HG03175 (cell line): ENCODE measurements around the gene TYW1B.
A peak's percentile ranks its signal among the peaks of the same experiment; 100 is the strongest.
"Not testable (repeated sequence)": the region's sequence is repeated elsewhere in the genome, so short reads cannot be mapped to it uniquely, and the experiment has no call there.

Experiments used
- ATAC-seq: cut with Tn5 transposase; IDR thresholded peaks from one replicate; pipeline ENCODE4 v1.9.1; 2021; ENCODE audit warnings: mild to moderate bottlenecking, moderate library complexity; ENCODE audit not compliant: unreplicated experiment

TYW1B gene

DNA sequence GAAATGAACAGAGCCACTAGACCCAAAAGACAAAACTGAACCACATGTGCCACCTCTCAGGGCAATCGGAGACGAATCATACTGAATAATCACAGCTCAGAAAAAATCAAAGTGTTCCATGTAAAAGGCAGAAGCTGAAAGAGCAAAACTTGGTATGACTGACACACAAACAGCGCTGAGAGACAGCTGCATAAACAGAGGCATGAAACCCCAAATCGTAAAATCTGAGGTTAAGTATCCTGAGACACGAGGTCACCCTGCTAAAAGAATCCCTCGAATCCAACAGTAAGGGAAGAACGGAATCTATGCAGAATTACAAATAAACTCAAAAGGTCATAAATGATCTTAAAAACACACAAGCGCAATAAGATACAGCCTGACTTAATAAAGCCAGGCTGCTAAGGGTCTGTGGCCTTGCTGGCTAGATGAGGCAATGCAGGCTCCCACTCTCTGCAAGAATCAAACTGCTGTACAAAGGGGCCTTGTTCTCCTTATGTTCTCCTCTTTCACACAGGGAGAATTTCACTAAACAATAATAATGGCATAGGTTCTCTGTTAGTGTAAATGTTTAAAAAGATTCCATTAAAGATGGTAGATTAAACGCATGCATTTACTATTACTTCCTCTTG, 247.7 kb downstream of the TYW1B start:
- ATAC-seq = not testable (repeated sequence)

DNA sequence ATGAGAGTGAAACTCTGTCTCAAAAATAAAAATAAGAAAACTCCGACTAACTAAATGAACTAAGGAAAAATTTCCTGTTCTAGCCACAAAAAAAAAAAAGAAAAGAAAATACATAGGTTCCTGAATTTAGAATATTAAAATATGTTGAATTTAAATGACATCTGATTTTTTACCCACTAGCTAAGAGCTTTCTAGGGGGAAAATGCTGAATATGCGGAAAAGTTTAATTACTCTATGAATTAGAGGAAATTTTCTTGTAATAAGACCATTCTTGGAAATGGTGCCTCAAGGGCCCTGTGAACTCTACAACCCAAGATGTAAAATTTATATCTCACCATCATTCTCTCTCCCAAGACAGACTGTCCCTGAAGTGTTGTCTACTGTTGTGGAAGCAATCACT, 250.9 kb downstream of the TYW1B start:
- no peak for ATAC-seq

DNA sequence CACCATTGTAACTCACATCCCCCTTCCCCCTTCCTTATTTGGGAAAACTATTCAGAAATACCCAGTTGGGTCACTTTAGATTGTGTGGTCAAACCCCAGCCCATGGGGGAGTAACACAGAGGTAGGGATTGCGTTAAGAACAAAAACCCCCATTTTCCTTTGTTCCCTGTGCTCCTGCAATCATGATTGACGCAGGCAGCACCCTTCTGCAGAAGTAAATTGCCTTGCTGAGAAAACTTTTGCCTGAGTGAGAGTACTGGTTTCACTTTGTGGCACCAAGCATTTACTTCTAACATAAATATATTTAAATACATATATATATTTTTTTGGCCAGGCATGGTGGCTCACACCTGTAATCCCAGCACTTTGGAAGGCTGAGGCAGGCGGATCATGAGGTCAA, 266.0 kb downstream of the TYW1B start:
- not testable (repeated sequence) for ATAC-seq

DNA sequence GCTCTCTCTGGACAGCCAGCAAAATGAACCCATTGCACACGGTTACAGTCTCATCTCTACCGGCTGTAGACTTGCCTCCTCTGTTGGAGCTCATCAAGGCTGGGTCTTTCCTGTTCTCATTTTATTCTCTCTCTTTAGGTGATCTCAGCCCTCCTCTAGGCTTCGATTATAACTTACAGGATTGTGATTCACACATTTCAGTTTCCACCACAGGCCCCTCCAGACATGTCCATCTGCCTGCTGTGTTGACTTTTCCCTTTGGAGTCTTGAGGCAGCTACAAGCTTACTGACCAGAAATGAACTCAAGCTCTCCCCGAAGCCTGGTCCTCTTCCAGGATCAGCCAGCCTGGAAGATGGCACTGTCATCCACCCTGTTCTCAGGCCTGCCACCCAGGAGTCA, 268.5 kb downstream of the TYW1B start:
- not testable (repeated sequence) for ATAC-seq

DNA sequence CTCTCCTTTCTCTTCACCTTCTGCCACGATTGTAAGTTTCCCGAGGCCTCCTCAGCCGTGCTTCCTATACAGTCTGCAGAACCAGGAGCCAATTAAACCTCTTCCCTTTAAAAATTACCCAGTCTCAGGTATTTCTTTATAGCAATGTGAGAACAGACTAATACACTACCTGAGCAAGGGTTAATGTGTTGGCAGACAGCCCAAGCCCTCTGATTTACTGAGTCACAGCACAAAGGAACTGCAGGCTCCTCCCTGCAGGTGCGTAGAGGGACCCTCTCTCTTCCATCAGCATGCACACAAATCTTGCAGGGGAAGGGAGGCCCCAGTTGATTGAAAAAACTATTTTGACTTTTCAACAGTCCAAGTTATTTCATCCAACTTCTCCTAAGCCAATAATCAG, 271.3 kb downstream of the TYW1B start:
- ATAC-seq = not testable (repeated sequence)

DNA sequence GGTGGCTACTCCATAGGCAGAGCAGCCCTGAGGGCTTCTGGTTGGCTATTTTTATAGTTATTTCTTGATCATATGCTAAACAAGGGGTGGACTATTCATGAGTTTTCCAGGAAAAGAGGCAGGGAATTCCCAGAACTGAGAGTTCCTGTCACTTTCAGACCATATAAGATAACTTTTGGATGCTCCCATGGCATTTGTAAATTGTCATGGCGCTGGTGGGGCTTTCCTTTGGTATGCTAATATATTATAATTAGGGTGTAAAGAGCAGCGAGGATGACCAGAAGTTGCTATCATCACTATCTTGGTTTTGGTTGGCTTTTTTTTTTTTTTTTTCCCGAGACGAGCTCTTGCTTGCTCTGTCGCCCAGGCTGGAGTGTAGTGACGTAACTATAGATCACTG, 272.8 kb downstream of the TYW1B start:
- not testable (repeated sequence) for ATAC-seq

DNA sequence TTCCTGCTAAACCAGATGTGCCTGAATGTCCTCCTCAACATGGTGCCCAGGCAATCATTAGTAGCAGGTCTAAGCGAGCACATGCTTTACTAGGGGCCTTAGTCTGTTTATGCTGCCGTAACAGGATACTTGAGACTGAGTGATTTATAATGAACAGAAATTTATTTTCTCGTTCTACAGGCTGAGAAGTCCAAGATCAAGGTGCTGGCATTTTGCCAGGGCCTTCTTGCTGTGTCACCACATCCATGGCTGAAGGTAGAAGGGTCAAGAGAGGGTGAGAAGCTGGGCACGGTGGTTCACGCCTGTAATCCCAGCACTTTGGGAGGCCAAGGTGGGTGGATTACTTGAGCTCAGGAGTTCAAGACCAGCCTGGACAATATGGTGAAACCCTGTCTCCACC, 273.6 kb downstream of the TYW1B start:
- not testable (repeated sequence) for ATAC-seq

DNA sequence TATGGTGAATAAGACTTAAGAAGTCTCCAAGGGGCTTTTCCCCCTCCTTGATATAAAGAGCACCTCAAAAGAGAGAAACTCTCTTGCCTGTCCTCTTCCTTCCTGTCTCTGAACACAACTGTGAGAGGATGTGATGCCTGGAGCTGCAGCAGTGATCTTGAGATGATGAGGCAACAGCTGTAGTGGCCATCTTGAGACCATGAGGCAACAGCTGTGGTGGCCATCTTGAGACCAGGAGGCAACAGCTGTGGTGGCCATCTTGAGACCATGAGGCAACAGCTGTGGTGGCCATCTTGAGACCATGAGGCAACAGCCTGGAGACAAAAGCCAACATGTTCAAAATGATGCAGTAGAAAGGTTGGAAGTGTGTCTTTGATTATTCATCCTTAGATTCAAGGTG, 277.5 kb downstream of the TYW1B start:
- ATAC-seq = not testable (repeated sequence)

DNA sequence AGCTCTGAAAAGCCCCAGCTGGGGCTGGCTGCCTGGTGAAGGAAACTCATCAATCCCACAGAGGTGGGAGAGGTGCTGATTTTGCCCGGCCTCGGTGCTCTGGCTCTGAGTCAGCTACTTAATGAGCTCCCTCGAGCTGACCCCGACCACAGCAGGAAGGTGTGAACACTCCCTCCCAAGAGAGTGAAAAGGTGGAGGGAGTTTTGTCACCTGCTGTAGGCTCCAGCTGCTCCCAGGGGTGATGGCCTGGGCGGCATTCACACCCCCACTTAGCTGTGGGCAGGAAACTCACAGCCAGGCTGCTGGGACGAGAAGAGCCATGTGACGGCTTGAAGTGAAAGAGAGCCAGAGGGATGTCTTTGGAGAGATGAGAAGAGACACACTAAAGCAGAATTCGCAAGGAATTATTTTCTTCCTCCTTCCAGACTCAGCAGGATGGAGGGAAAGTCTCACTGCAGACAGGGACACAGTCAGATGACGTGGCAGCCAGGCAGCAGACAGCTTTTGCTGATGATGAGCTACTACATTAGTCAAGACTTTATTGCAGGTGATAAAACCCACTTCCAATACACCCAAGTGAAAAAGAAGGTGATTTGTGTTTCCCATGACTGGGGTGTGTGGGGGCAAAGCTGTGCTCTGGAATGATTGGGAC, 281.3 kb downstream of the TYW1B start:
- ATAC-seq = peak; percentile 79

DNA sequence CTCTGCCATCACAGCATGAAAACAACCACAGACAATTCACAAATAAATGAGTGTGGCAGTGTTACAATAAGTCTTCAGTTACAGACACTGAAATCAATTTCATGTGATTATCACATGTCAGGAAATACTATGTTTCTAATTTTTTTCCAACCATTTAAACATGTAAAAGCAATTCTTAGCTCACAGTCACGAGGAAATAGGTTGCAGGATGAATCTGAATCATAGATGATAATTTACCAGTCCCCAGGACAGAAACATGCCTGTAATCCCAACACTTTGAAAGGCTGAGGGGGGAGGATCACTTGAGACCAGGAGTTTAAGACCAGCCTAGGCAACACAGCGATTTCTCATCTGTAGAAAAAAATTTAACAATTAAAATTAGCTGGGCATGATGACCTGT, 283.5 kb downstream of the TYW1B start:
- not testable (repeated sequence) for ATAC-seq

DNA sequence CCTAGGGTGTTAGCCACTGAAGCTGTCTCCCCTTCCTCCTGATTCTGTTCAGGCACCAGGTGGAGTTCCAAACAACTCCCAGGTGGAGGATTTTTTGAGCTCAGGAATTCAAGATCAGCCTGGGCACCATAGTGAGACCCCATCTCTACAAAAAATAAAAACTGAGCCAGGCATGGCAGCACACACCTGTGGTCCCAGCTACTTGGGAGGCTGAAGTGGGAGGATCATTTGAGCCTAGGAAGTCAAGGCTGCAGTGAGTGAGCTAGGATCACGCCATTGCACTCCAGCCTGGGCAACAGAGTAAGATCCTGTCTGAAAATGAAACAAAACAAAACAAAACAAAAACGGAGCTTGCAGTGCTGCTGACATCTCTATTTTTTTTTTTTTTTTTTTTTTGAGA, 287.1 kb downstream of the TYW1B start:
- no peak for ATAC-seq

DNA sequence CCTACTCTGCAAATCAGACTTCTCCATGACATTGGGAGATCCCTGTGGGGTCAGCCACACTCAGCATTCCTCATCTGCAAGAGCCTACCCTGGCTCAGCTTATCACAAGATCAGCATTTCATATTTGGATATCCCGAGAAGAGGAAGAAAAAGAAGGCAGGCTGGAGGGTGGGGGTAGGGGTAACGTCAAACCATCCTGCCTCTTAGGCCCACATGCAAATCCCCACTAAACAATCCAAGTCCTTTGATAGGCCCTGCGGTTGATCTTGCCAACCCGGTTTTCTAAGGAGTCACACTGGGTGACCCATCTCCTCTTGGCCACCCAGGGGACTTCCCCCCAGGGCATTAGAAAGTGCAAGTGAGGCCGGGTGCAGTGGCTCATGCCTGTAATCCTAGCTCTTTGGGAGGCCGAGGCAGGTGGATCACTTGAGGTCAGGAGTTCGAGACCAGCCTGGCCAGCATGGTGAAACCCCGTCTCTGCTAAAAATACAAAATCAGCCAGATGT, 287.8 kb downstream of the TYW1B start:
- no peak for ATAC-seq

DNA sequence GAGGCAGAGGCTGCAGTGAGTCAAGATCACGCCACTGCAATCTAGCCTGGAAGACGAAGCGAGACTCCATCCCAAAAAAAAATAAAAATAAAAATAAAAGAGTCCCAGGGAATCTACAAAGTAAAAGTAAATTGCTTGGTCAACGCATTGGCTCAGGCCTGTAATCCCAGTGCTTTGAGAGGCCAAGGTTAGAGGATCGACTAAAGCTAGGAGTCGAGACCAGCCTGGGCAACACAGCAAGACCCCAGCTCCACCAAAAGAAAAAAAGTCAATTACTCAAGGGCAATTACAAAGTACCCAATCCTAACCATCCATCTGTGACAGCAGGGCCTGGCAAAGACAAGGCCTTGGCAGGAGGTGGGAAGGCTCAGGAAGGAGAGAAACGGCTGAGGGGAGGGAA, 288.3 kb downstream of the TYW1B start:
- ATAC-seq = no peak

DNA sequence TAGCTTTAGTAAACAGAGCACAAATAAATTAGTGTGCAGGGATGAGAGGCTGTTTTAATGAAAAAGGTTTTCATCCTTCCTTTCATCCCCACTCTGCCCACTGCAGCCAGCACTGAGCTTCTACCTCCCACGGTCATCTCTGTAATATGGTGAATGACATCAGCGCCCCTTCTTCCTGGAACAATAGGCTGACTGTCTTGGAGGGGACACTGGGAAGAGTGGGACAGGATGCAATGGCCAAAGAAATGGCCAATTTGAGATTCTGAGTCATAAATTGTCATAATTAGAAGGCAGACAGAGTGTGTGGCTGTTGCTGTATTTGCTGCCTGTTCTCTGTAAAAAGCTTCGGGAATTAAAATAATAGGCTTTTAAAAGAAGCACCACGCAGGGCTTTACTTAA, 289.1 kb downstream of the TYW1B start:
- ATAC-seq = no peak

DNA sequence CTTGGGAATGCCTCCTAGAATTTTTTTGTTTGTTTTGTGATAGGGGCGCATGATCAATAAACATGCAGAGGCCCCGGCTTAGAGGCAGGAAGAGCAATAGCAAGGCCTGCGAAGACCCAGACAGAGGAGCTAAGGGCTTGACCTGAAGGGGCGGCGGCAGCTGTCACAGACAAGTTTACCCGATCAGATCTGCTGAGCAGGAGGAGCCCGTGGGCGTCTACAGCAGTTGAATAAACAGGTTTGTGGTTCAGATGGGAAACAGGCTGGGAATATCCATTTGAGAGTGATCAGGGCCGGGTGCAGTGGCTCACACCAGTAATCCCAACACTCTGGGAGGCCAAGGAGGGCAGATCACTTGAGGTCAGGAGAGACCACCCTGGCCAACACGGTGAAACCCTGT, 289.9 kb downstream of the TYW1B start:
- ATAC-seq = no peak

DNA sequence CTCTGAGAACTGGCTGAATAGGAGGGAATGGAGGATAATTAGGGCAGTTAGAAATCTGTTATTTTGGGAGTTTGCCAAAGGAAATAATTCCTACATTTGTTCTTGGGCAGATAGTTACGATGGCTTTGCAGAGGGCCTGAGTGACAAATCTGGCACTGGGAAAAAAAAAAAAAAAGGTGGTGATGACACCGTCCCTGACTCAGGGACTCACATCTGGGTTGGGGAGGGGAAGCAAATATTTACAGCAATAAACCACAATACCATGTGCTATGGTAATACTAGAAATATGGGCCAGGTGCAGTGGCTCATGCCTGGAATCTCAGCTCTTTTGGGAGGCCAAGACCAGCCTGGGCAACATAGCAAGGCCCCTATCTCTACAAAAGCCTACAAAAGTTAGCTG, 292.0 kb downstream of the TYW1B start:
- ATAC-seq = not testable (repeated sequence)

DNA sequence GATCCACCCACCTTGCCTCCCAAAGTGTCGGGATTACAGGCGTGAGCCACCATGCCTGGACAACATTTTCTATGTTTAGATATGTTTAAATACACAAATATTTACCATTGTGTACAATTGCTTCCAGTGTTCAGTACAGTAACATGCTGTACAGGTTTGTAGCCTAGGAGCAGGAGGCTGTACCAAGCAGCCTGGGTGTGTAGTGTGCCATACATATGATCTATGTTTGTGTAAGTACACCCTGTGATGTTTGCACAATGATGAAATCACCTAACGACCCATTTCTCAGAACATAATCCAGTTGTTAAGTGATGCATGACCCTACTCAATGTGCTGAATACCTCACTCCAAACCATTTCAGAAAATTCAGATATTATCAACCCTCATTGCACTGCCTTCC, 297.0 kb downstream of the TYW1B start:
- ATAC-seq = not testable (repeated sequence)
